ENCODE results near the gene SMAD9.
A peak's percentile ranks its signal among the peaks of the same experiment; 100 is the strongest.

SMAD9 gene

DNA sequence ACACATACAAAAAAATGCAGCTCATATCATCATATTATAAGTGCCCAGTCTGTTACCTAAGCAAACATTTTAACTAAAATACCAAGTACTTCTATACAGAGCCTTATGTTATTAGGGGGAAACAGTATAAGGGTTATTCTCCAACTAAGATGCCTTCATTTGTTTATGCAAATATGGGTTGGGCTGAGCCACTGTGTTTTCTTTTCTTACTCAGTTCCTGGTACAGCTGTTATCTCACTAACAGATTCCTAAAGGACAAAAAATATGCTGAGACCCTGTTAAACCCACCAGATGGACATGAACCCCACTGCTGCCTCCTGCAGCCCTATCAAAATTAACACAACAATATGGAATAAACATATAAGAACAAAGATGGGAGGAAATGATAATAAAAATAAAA is 34.5 kb upstream of the SMAD9 start:
- peaks cover 40% of the 10 kb centered on the region for H3K36me3 ChIP-seq (replicated peaks; ENCODE audit: low read depth, low read length)
- H3K27me3 ChIP-seq (ENCODE audit: low read depth, low read length) = no peaks in the 10 kb centered on the region
- no peaks in the 10 kb centered on the region for H3K9me3 ChIP-seq (ENCODE audit: insufficient read depth, low read length)
- no peak for TF ChIP-seq EZH2phosphoT487 (IDR thresholded peaks at IDR 0.05; ENCODE audit: low read depth)
- no peak for TF ChIP-seq CTCF (IDR thresholded peaks at IDR 0.05; ENCODE audit: low read depth, low read length)
- H3K4me1 ChIP-seq (ENCODE audit: low read length) = peaks cover 12% of the 10 kb centered on the region
- no peak overlapping the region for H3K4me3 ChIP-seq (ENCODE audit: low read length)
- H4K20me1 ChIP-seq (ENCODE audit: insufficient read depth, low read length) = 0 out of 2 replicates have a peak, but pooled peaks cover 3% of the 10 kb centered on the region
- H3K9ac ChIP-seq (ENCODE audit: low read length) = no peak overlapping the region
- H3K4me2 ChIP-seq (ENCODE audit: low read length) = no peak overlapping the region
- no peak overlapping the region for H2AFZ ChIP-seq (ENCODE audit: low read depth, low read length)
- no peaks in the 10 kb centered on the region for H3K79me2 ChIP-seq (ENCODE audit: low read length)
- H3K27ac ChIP-seq (ENCODE audit: low read length) = no peak overlapping the region

DNA sequence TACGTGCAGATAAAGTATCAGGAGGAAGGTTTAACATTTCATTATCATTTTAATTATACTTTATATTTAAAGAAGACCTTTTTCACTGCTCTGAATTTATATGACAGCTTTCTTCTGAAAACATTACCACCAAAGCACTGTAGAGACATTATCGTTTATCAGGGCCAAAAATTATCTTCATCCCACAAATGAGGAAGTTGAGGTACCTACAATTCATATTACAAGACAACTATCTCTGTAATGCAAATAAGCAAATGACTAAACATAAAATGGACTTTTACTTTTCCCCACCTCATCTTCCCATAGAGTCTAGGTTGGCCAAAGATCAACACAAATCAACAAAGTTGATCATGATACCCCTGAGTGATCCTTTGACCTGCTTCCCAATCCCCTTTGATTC is 30.9 kb upstream of the SMAD9 start:
- Histone ChIP-seq H3K4me1 (ENCODE audit: low read length) (peaks cover 12% of the 10 kb centered on the region), H3K27me3 (ENCODE audit: low read depth, low read length) (no peaks in the 10 kb centered on the region), H3K79me2 (ENCODE audit: low read length) (no peaks in the 10 kb centered on the region), H3K27ac (ENCODE audit: low read length) (no peak overlapping the region), H4K20me1 (ENCODE audit: insufficient read depth, low read length) (0 out of 2 replicates have a peak, but pooled peaks cover 3% of the 10 kb centered on the region), H3K9me3 (ENCODE audit: insufficient read depth, low read length) (no peaks in the 10 kb centered on the region), H2AFZ (ENCODE audit: low read depth, low read length) (no peak overlapping the region), H3K9ac (ENCODE audit: low read length) (no peak overlapping the region), H3K4me2 (ENCODE audit: low read length) (0 out of 2 replicates have a peak overlapping the region, but pooled peaks have one; percentile 3), H3K36me3 (replicated peaks; ENCODE audit: low read depth, low read length) (peaks cover 35% of the 10 kb centered on the region), H3K4me3 (ENCODE audit: low read length) (no peak overlapping the region)
- no peak for TF ChIP-seq CTCF (IDR thresholded peaks at IDR 0.05; ENCODE audit: low read depth, low read length)
- TF ChIP-seq EZH2phosphoT487 (IDR thresholded peaks at IDR 0.05; ENCODE audit: low read depth) = no peak

DNA sequence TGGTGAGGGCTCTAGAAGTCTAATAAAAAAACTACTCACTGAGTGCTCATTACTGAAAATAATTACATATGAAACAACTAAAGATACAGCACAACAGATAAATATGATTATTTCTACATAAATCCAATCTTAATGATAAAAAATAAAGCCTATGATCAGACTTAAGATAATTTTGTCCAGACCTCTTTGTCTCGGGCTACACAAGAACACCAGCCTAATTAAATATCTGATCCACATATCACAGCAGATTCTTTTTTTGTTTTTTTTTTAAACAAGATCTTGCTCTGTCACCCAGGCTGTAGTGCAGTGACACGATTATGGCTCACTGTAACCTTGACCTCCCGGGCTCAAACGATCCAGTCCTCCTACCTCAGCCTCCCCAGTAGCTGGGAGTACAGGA is 30.3 kb upstream of the SMAD9 start:
- H2AFZ ChIP-seq (ENCODE audit: low read depth, low read length) = no peak overlapping the region
- no peak overlapping the region for H3K4me3 ChIP-seq (ENCODE audit: low read length)
- no peaks in the 10 kb centered on the region for H3K79me2 ChIP-seq (ENCODE audit: low read length)
- no peak overlapping the region for H3K27ac ChIP-seq (ENCODE audit: low read length)
- peaks cover 12% of the 10 kb centered on the region for H3K4me1 ChIP-seq (ENCODE audit: low read length)
- no peak overlapping the region for H3K4me2 ChIP-seq (ENCODE audit: low read length)
- 0 out of 2 replicates have a peak, but pooled peaks cover 3% of the 10 kb centered on the region for H4K20me1 ChIP-seq (ENCODE audit: insufficient read depth, low read length)
- H3K27me3 ChIP-seq (ENCODE audit: low read depth, low read length) = no peaks in the 10 kb centered on the region
- H3K9me3 ChIP-seq (ENCODE audit: insufficient read depth, low read length) = no peaks in the 10 kb centered on the region
- no peak overlapping the region for H3K9ac ChIP-seq (ENCODE audit: low read length)
- no peak for TF ChIP-seq CTCF (IDR thresholded peaks at IDR 0.05; ENCODE audit: low read depth, low read length)
- TF ChIP-seq EZH2phosphoT487 (IDR thresholded peaks at IDR 0.05; ENCODE audit: low read depth) = no peak
- peaks cover 34% of the 10 kb centered on the region for H3K36me3 ChIP-seq (replicated peaks; ENCODE audit: low read depth, low read length)

- peaks cover 9% of the 10 kb centered on the region for H3K36me3 ChIP-seq (replicated peaks; ENCODE audit: low read depth, low read length)
- no peak overlapping the region for H3K27ac ChIP-seq (ENCODE audit: low read length)
- H4K20me1 ChIP-seq (ENCODE audit: insufficient read depth, low read length) = no peaks in the 10 kb centered on the region
- H3K4me3 ChIP-seq (ENCODE audit: low read length) = no peak overlapping the region
- no peak for TF ChIP-seq CTCF (IDR thresholded peaks at IDR 0.05; ENCODE audit: low read depth, low read length)
- TF ChIP-seq EZH2phosphoT487 (IDR thresholded peaks at IDR 0.05; ENCODE audit: low read depth) = no peak
- no peaks in the 10 kb centered on the region for H3K27me3 ChIP-seq (ENCODE audit: low read depth, low read length)
- no peaks in the 10 kb centered on the region for H3K4me1 ChIP-seq (ENCODE audit: low read length)
- H3K9ac ChIP-seq (ENCODE audit: low read length) = no peak overlapping the region
- no peak overlapping the region for H3K4me2 ChIP-seq (ENCODE audit: low read length)
- H3K9me3 ChIP-seq (ENCODE audit: insufficient read depth, low read length) = no peaks in the 10 kb centered on the region
- no peaks in the 10 kb centered on the region for H3K79me2 ChIP-seq (ENCODE audit: low read length)
- H2AFZ ChIP-seq (ENCODE audit: low read depth, low read length) = no peak overlapping the region
Measured at GRCh38 chr13:36945078-36945477, 25.0 kb upstream of the SMAD9 start.

All from OCI-LY3 (cell line).